Fibroblast of gingiva (primary cell): ENCODE measurements around the gene RNF38.
"Not testable (repeated sequence)": the region's sequence is repeated elsewhere in the genome, so short reads cannot be mapped to it uniquely, and the experiment has no call there.

Experiments used
- DNase-seq: peaks from one replicate; pipeline ENCODE4 v3.0.0-alpha.2; 2011; ENCODE audit warnings: low read depth

RNF38 gene

GRCh38 chr9:36328798-36329411 lies 71.2 kb downstream of the RNF38 start:
- DNase-seq = peak; percentile 59

- DNase-seq = no peak
These were observed 74.8 kb downstream of the RNF38 start for GRCh38 chr9:36325081-36325828.

GRCh38 chr9:36323926-36324325 lies 76.1 kb downstream of the RNF38 start:
- DNase-seq = no peak

- no peak for DNase-seq
These were observed 77.6 kb downstream of the RNF38 start for GRCh38 chr9:36322462-36322861.

GRCh38 chr9:36321903-36322302 lies 78.2 kb downstream of the RNF38 start:
- not testable (repeated sequence) for DNase-seq

- no peak for DNase-seq
These were observed 79.6 kb downstream of the RNF38 start for GRCh38 chr9:36320466-36320865.

GRCh38 chr9:36319806-36320205 lies 80.3 kb downstream of the RNF38 start:
- DNase-seq = no peak

GRCh38 chr9:36319183-36319582 lies 80.9 kb downstream of the RNF38 start:
- DNase-seq = no peak

- DNase-seq = no peak
These were observed 81.8 kb downstream of the RNF38 start for GRCh38 chr9:36318212-36318802.

- DNase-seq = no peak
These were observed 82.3 kb downstream of the RNF38 start for GRCh38 chr9:36317766-36318165.

GRCh38 chr9:36316611-36317317 lies 83.3 kb downstream of the RNF38 start:
- no peak for DNase-seq

- no peak for DNase-seq
These were observed 84.0 kb downstream of the RNF38 start for GRCh38 chr9:36316049-36316448.

GRCh38 chr9:36315283-36315682 lies 84.8 kb downstream of the RNF38 start:
- DNase-seq = no peak

- DNase-seq = no peak
These were observed 85.3 kb downstream of the RNF38 start for GRCh38 chr9:36314740-36315139.

- no peak for DNase-seq
These were observed 93.4 kb downstream of the RNF38 start for GRCh38 chr9:36306471-36307306.

- DNase-seq = not testable (repeated sequence)
These were observed 95.7 kb downstream of the RNF38 start for GRCh38 chr9:36304366-36304765.

- DNase-seq = no peak
These were observed 98.8 kb downstream of the RNF38 start for GRCh38 chr9:36301227-36301626.

GRCh38 chr9:36298566-36298965 lies 101.5 kb downstream of the RNF38 start:
- no peak for DNase-seq

GRCh38 chr9:36297798-36298197 lies 102.3 kb downstream of the RNF38 start:
- no peak for DNase-seq

- DNase-seq = not testable (repeated sequence)
These were observed 105.1 kb downstream of the RNF38 start for GRCh38 chr9:36294996-36295395.

GRCh38 chr9:36293918-36294317 lies 106.2 kb downstream of the RNF38 start:
- DNase-seq = no peak

- DNase-seq = no peak
These were observed 106.9 kb downstream of the RNF38 start for GRCh38 chr9:36293171-36293570.
